AG04450 (cell line): ENCODE results near the gene GAS5. TPM values are rescaled to one million over a fixed set of nuclear protein-coding genes. Genes with fewer than 3 reads are reported as not detected.
"Not testable (repeated sequence)": the region's sequence is repeated elsewhere in the genome, so short reads cannot be mapped to it uniquely, and the experiment has no call there.

ENCODE experiments used
- CTCF ChIA-PET: fragments of 300-600, 350-600 bp; formaldehyde crosslinking; extraction: SDS; loops from one replicate; lab custom pipeline; 2022; ENCODE audit warnings: antibody characterized with exemption, inconsistent platforms; lab: Charles Lee
- POLR2A ChIA-PET: fragments of 350-600 bp; formaldehyde crosslinking; extraction: SDS; loops from one replicate; lab custom pipeline; 2021; ENCODE audit warnings: antibody characterized with exemption, inconsistent platforms; lab: Yijun Ruan, JAX
- DNase-seq: peaks from one replicate; pipeline ENCODE4 v3.0.0-alpha.2; 2011; ENCODE audit warnings: low read depth, low spot score
- H3K27ac ChIP-seq: one replicate; pipeline ENCODE4 v1.5.1; 2012; ENCODE audit warnings: low read depth, low read length, control low read depth
- H3K27me3 ChIP-seq: one replicate; pipeline ENCODE4 v1.6.0; 2012; ENCODE audit warnings: low read length; ENCODE audit not compliant: control insufficient read depth, insufficient read depth
- H3K4me3 ChIP-seq: 2 replicates; pipeline ENCODE4 v1.5.1; 2011; ENCODE audit warnings: mild to moderate bottlenecking, low read depth, low read length, control low read depth
- H3K9me3 ChIP-seq: 2 replicates; pipeline ENCODE4 v1.5.1; 2012; ENCODE audit warnings: low read length; ENCODE audit not compliant: control insufficient read depth, insufficient read depth
- polyA plus RNA-seq: library from polyadenylated mRNA; depleted of rRNA; stranded (reverse); fragments of >200 nt; gene quantifications from 2 replicates; pipeline ENCODE4 v1.2.3, GENCODE V29; 2011
- TF ChIP-seq, protein P1 (sequence below): IDR thresholded peaks from 2 replicates; pipeline ENCODE4 v1.5.1; 2011; ENCODE audit warnings: low read depth, low read length, control low read depth, inconsistent platforms

The GAS5 gene
- polyA plus RNA-seq, 1 experiment = 1,191 TPM

DNA sequence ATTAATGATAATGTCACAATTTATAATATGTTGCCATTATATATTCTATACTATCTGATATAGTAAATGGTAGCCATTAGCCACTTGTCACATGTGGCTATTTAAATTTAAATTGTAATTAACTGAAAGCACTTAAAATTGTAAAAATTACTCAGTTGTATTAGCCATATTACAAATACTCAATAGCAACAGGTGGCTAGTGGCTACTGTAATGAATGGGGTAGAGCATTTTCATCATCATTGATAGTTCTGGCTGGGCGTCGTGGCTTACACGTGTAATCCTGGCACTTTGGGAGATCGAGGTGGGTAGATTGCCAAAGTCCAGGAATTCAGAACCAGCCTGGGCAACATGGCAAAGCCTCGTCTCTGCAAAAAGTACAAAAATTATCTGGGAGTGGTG is 16.9 kb upstream of the GAS5 start:
- POLR2A ChIA-PET = interaction anchor here (0.9 kb wide), 1 partner anchor 17 kb away, joined by 3 read pairs; the partner anchor contains the start of genes GAS5 and ZBTB37
- Histone ChIP-seq H3K27ac (no peak overlapping the region), H3K27me3 (no peaks in the 10 kb centered on the region), H3K9me3 (no peaks in the 10 kb centered on the region), H3K4me3 (no peak overlapping the region)
- CTCF ChIA-PET = no interaction called here
- TF ChIP-seq, protein P1, sequence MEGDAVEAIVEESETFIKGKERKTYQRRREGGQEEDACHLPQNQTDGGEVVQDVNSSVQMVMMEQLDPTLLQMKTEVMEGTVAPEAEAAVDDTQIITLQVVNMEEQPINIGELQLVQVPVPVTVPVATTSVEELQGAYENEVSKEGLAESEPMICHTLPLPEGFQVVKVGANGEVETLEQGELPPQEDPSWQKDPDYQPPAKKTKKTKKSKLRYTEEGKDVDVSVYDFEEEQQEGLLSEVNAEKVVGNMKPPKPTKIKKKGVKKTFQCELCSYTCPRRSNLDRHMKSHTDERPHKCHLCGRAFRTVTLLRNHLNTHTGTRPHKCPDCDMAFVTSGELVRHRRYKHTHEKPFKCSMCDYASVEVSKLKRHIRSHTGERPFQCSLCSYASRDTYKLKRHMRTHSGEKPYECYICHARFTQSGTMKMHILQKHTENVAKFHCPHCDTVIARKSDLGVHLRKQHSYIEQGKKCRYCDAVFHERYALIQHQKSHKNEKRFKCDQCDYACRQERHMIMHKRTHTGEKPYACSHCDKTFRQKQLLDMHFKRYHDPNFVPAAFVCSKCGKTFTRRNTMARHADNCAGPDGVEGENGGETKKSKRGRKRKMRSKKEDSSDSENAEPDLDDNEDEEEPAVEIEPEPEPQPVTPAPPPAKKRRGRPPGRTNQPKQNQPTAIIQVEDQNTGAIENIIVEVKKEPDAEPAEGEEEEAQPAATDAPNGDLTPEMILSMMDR = no peak
- DNase-seq = no peak

DNA sequence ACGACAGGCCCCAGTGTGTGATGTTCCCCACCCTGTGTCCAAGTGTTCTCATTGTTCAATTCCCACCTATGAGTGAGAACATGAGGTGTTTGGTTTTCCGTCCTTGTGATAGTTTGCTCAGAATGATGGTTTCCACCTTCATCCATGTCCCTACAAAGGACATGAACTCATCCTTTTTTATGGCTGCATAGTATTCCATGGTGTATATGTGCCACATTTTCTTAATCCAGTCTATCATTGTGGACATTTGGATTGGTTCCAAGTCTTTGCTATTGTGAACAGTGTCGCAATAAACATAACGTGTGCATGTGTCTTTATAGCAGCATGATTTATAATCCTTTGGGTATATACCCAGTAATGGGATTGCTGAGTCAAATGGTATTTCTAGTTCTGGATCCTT is 13.3 kb upstream of the GAS5 start:
- CTCF ChIA-PET = not testable (repeated sequence)

DNA sequence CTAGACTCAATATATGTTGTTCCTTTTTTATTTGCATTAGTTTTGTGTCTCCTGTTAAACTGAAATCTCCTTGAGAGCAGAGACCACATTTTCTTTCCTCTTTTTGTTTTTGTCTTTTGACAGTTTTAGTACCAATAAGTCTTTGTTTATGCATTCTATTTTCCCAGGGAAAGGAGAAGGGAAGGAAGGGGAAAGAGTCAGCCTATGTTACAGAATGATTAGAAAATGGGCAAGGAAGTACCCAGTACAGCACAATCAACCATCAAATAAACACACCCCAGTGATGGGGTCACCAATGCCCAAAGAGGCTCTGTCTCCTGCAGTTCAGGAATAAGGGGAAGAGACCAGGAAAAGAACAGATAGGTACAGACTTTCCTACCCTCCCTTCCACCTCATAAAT is 10.5 kb upstream of the GAS5 start:
- ChIA-PET CTCF (no interaction called here), POLR2A (no interaction called here)

More for the DNA sequence above, 13.3 kb upstream of the GAS5 start:
- POLR2A ChIA-PET, H3K4me3 ChIP-seq, H3K27me3 ChIP-seq, DNase-seq, H3K27ac ChIP-seq, H3K9me3 ChIP-seq: not testable (repeated sequence)

DNA sequence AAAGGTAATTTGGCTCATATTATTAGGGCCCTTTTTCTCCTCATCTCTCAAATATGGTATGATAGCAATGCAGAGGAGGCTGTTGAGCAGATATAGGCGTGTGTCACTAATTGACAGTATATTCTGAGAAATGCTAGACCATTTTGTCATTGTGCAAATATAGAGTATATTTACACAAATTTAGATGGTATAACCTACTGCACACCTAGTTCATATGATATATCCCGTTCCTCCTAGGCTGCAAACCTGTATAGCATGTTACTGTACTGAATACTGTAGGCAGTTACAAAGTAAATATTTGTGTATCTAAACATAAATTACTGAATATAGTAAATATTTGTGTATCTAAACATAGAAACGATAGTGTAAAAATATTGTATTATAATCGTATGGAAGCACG is 8.9 kb upstream of the GAS5 start:
- POLR2A ChIA-PET = no interaction called here

More for the DNA sequence above, 10.5 kb upstream of the GAS5 start:
- Histone ChIP-seq H3K27me3 (no peaks in the 10 kb centered on the region), H3K9me3 (no peaks in the 10 kb centered on the region), H3K27ac (no peak overlapping the region), H3K4me3 (no peak overlapping the region)
- DNase-seq = no peak
- TF ChIP-seq, protein P1 = no peak

DNA sequence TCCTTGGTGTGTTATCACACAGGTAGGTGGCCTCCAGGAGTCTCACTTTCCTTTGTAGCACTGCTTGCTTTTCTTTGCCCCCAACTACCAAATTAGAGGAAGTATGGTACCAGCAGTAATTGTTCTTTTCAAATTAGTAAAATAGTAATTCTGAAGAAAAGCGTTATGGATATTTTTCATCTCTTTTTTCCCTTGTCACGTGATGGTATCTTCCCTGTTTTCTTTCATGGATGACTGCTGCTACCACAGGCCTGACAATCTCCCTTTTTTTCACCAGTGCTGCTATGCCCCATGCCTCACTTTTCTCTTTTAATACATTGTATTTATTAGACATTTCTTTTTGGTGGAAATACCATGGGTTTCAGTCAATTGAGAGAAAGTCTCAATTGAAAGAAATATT is 3.7 kb upstream of the GAS5 start:
- ChIA-PET POLR2A (no interaction called here), CTCF (no interaction called here)
- DNase-seq = no peak
- Histone ChIP-seq H3K27ac (no peak overlapping the region), H3K4me3 (no peak overlapping the region), H3K27me3 (no peaks in the 10 kb centered on the region), H3K9me3 (no peaks in the 10 kb centered on the region)
- TF ChIP-seq, protein P1 = no peak

More for the DNA sequence above, 8.9 kb upstream of the GAS5 start:
- Histone ChIP-seq H3K4me3 (no peak overlapping the region), H3K27me3 (no peaks in the 10 kb centered on the region), H3K27ac (no peak overlapping the region), H3K9me3 (no peaks in the 10 kb centered on the region)
- no peak for DNase-seq
- CTCF ChIA-PET = no interaction called here
- TF ChIP-seq, protein P1 = no peak

DNA sequence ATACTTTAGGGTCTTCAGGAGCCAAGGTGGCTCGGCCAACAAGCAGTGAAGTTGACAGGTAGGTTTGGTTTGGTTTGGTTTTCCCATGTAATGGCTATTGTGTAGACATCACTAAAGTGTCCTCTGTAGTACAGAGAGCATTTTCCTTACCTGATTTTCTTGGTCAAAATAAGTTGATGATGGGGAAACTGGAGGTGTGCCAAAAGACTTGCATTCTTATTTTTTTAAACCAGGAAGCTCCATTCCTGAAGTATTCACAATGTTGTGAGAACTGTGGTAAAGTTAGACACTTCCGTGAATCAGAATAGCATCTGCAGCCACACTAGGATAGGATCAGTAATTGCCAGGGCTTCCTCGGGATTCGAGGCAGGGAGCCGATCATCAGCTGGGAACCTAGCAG is 3.3 kb upstream of the GAS5 start:
- no peak overlapping the region for H3K27ac ChIP-seq
- ChIA-PET CTCF (no interaction called here), POLR2A (no interaction called here)
- DNase-seq = no peak
- H3K4me3 ChIP-seq = no peak overlapping the region
- H3K27me3 ChIP-seq = no peaks in the 10 kb centered on the region
- no peaks in the 10 kb centered on the region for H3K9me3 ChIP-seq
- TF ChIP-seq, protein P1 = no peak
